Activated naive CD4-positive, alpha-beta T cell treated with Interleukin-2 at 50 U/mL for 16 hours (primary cell): ENCODE measurements around the gene ZXDC.

ENCODE experiments used
- DNase-seq: peaks from one replicate; pipeline ENCODE4 v3.0.0-alpha.2; 2020

Gene ZXDC

GRCh38 chr3:126448893-126449180 lies 26.9 kb downstream of the ZXDC start:
- DNase-seq: no peak

GRCh38 chr3:126448136-126448892 lies 27.4 kb downstream of the ZXDC start:
- DNase-seq: no peak

- DNase-seq: no peak
Observed at GRCh38 chr3:126447456-126448106, 28.1 kb downstream of the ZXDC start.

GRCh38 chr3:126446791-126447190 lies 28.9 kb downstream of the ZXDC start:
- DNase-seq: no peak

GRCh38 chr3:126446301-126446700 lies 29.4 kb downstream of the ZXDC start:
- no peak for DNase-seq

- no peak for DNase-seq
Observed at GRCh38 chr3:126445506-126445905, 30.2 kb downstream of the ZXDC start.

- no peak for DNase-seq
Observed at GRCh38 chr3:126442856-126443242, 32.8 kb downstream of the ZXDC start.

- DNase-seq: no peak
Observed at GRCh38 chr3:126442094-126442855, 33.4 kb downstream of the ZXDC start.

- DNase-seq: no peak
Observed at GRCh38 chr3:126441256-126441880, 34.3 kb downstream of the ZXDC start.

GRCh38 chr3:126440709-126440995 lies 35.0 kb downstream of the ZXDC start:
- no peak for DNase-seq

GRCh38 chr3:126439968-126440708 lies 35.6 kb downstream of the ZXDC start:
- DNase-seq: no peak

- DNase-seq: no peak
Observed at GRCh38 chr3:126439346-126439967, 36.2 kb downstream of the ZXDC start.

- DNase-seq: peak; percentile 0
Observed at GRCh38 chr3:126438746-126439145, 36.9 kb downstream of the ZXDC start.

GRCh38 chr3:126438186-126438585 lies 37.5 kb downstream of the ZXDC start:
- no peak for DNase-seq

- peak; percentile 0 for DNase-seq
Observed at GRCh38 chr3:126436826-126437717, 38.6 kb downstream of the ZXDC start.

GRCh38 chr3:126435456-126436315 lies 40.0 kb downstream of the ZXDC start:
- peak; percentile 0 for DNase-seq

GRCh38 chr3:126434931-126435411 lies 40.7 kb downstream of the ZXDC start:
- DNase-seq: no peak

- no peak for DNase-seq
Observed at GRCh38 chr3:126434264-126434590, 41.5 kb downstream of the ZXDC start.

- no peak for DNase-seq
Observed at GRCh38 chr3:126433496-126434263, 42.0 kb downstream of the ZXDC start.

GRCh38 chr3:126433105-126433430 lies 42.6 kb downstream of the ZXDC start:
- DNase-seq: no peak
